Prostate gland (tissue), 2 donors: ENCODE measurements around the gene BNC2. TPM values are rescaled to one million over a fixed set of nuclear protein-coding genes. Genes with fewer than 3 reads are reported as not detected.

Source experiments
- DNase-seq: peaks from one replicate; pipeline ENCODE4 v3.0.0-alpha.2; 2019; ENCODE audit warnings: low spot score
- H3K27ac ChIP-seq, 2 donors: fragments of 200-600 bp; sonication (generic); 2 replicates each; pipeline ENCODE4 v1.5.1; 2017 to 2019
- H3K27me3 ChIP-seq: fragments of 200-600 bp; sonication (generic); replicated peaks from 2 replicates; pipeline ENCODE4 v1.5.1; 2019; ENCODE audit not compliant: insufficient read depth
- H3K36me3 ChIP-seq, 2 donors: fragments of 200-600 bp; sonication (generic); 1 replicate in 1 of 2; 2 replicates in 1 of 2; pipeline versions ENCODE4 v1.5.1 to v1.8.1; 2017 to 2019
- H3K4me1 ChIP-seq: fragments of 200-600 bp; sonication (generic); replicated peaks from 2 replicates; pipeline ENCODE4 v1.5.1; 2019
- H3K4me3 ChIP-seq, 2 donors: fragments of 200-600 bp; sonication (generic); 2 replicates each; pipeline ENCODE4 v1.5.1; 2017 to 2019
- H3K9me3 ChIP-seq: fragments of 200-600 bp; sonication (generic); 2 replicates; pipeline ENCODE4 v1.5.1; 2017
- POLR2A ChIP-seq: fragments of 450-650 bp; IDR thresholded peaks from one replicate; pipeline ENCODE4 v1.6.1; 2016; ENCODE audit warnings: antibody characterized with exemption, mild to moderate bottlenecking
- POLR2AphosphoS5 ChIP-seq: sonication (generic); formaldehyde crosslinking; IDR thresholded peaks from one replicate; pipeline ENCODE4 v1.6.1; 2017; ENCODE audit warnings: antibody characterized with exemption
- WGBS: methylation state at CpG from one replicate; pipeline ENCODE4 v1.1.5; 2018; 5-methylcytosine and 5-hydroxymethylcytosine counted together
- intact Hi-C: fragments of 100-400 bp; cut with DNase I; formaldehyde crosslinking; loops from one replicate; pipeline ENCODE4 v1.14.2; 2022
- total RNA-seq, 2 donors: library from RNA; depleted of rRNA; stranded (reverse); fragments of >200 nt; gene quantifications; one replicate each; pipeline ENCODE4 v1.1.0, GENCODE V29; 2016
- TF ChIP-seq, protein P1 (sequence below), 4 experiments: fragments of 200-600 bp in 2 of 4; fragments of 450-650 bp in 2 of 4; sonication (generic) in 2 of 4; IDR thresholded peaks; 1 replicate in 3 of 4; 2 replicates in 1 of 4; pipeline ENCODE4 v1.5.1; 2016 to 2019; ENCODE audit warnings: antibody characterized with exemption in 4 of 4, mild to moderate bottlenecking in 2 of 4, moderate library complexity in 2 of 4

BNC2 gene
- total RNA-seq, 2 donors from 2014 or later: 4.9 to 37.2 TPM

DNA sequence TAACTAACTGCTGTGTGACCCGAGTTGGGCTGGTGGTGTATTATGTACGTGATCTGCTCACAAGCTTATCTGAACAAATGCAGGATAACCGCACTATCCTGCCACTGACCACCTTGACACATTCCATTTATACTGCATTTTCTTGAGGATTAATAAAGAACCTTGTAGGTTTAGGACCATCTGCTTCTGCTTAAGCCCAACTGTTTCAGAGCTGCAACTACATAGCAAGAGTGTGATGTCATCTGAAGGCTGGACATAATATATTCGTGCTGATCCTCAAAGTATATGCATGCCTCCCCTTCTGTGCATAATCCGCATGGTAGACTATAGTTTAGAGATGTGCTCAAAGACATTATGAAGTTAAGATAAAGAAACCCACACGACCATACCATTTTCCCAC is 435.9 kb downstream of the BNC2 start:
- TF ChIP-seq, protein P1, sequence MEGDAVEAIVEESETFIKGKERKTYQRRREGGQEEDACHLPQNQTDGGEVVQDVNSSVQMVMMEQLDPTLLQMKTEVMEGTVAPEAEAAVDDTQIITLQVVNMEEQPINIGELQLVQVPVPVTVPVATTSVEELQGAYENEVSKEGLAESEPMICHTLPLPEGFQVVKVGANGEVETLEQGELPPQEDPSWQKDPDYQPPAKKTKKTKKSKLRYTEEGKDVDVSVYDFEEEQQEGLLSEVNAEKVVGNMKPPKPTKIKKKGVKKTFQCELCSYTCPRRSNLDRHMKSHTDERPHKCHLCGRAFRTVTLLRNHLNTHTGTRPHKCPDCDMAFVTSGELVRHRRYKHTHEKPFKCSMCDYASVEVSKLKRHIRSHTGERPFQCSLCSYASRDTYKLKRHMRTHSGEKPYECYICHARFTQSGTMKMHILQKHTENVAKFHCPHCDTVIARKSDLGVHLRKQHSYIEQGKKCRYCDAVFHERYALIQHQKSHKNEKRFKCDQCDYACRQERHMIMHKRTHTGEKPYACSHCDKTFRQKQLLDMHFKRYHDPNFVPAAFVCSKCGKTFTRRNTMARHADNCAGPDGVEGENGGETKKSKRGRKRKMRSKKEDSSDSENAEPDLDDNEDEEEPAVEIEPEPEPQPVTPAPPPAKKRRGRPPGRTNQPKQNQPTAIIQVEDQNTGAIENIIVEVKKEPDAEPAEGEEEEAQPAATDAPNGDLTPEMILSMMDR (IDR thresholded peaks at IDR 0.05): no peak
- TF ChIP-seq POLR2AphosphoS5 (no peak), POLR2A (no peak)
- H3K4me3 ChIP-seq: no peak overlapping the region
- H3K36me3 ChIP-seq: no peaks in the 10 kb centered on the region
- H3K4me1 ChIP-seq: no peaks in the 10 kb centered on the region
- intact Hi-C loops: no loop called here
- no peaks in the 10 kb centered on the region for H3K9me3 ChIP-seq
- 95% methylated on average over 6 of the region's 6 CpGs for WGBS
- H3K27me3 ChIP-seq: no peaks in the 10 kb centered on the region
- DNase-seq: no peak
- H3K27ac ChIP-seq: no peak overlapping the region

DNA sequence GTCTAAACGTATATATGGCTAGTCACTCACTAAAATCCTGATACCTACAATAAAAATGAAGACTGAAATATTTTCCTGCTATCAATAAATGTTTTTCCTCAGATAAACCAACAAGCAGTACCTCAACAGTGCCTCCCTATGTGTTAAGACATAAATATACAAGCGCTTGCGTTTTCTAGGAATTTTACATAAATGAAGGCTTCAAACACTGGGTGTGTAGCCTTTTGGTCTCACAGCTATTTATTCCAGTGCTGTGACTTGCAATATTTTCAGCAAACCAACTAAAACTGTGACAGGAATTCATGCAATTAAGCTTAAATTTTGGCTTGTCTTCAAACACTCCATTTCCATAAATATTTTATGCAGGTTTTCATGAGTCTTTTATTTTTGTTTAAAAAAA is 437.0 kb downstream of the BNC2 start:
- Histone ChIP-seq H3K4me3 (no peak overlapping the region), H3K9me3 (no peaks in the 10 kb centered on the region), H3K27me3 (no peaks in the 10 kb centered on the region), H3K4me1 (no peaks in the 10 kb centered on the region), H3K36me3 (no peaks in the 10 kb centered on the region), H3K27ac (no peak overlapping the region)
- intact Hi-C loops: no loop called here
- 90% methylated on average over 3 of the region's 3 CpGs for WGBS
- no peak for DNase-seq
- TF ChIP-seq POLR2A (no peak), POLR2AphosphoS5 (no peak)
- TF ChIP-seq, protein P1 (IDR thresholded peaks at IDR 0.05): no peak

DNA sequence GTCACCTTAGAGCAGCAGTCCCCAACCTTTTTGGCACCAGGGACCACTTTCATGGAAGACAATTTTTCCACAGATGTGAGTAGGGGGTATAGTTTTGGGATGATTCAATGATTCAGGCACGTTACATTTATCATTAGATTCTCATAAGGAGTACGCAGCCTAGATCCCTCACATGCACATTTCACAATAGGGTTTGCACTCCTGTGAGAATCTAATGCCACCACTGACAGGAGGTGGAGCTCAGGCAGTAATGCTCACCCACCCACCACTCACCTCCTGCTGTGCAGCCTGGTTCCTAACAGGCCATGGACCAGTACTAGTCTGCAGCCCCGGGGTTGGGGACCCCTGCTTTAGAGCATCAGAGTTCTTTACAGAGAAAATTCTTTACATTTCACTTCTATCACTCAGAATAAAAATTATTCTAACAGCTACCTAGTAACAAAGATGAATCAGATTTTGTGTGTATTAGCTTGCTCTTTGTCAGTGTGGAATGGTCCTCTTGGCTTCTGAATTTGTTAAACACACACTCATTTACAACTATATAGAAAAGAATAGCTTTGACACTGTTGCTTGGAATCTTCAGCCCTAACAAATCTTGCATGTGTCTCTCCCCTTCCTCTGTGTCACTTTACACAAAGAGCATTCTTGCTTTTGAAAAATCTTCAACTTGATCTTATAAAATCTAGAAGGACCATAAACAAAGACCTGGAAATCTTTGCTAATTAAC is 438.6 kb downstream of the BNC2 start:
- Histone ChIP-seq H3K9me3 (no peaks in the 10 kb centered on the region), H3K27ac (no peak overlapping the region), H3K4me1 (no peaks in the 10 kb centered on the region), H3K27me3 (no peaks in the 10 kb centered on the region), H3K4me3 (no peak overlapping the region), H3K36me3 (no peaks in the 10 kb centered on the region)
- no peak for DNase-seq
- TF ChIP-seq, protein P1 (IDR thresholded peaks at IDR 0.05): no peak
- TF ChIP-seq POLR2A (no peak), POLR2AphosphoS5 (no peak)
- intact Hi-C loops: no loop called here
- WGBS: 92% methylated on average over 3 of the region's 3 CpGs

DNA sequence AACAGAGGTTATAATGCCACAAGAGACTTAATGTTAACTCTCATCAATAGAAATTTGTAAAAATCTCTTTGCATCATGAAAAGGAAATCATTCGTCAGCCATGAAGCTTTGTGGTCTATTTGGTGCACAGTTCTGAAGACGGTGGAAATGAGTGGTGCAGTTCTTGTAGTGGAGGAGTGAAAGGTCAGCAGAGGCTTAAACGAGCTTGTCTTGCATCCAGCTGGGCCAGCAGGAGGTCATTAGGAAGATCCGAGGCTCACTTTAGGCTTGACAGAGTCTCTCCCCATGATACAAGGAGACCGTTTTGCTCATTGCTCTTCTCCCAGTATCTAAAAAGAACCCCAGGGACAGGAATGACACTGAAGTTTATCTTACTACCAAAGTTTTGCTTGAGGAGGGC is 440.8 kb downstream of the BNC2 start:
- Histone ChIP-seq H3K36me3 (no peaks in the 10 kb centered on the region), H3K4me3 (no peak overlapping the region), H3K27me3 (no peaks in the 10 kb centered on the region), H3K9me3 (no peaks in the 10 kb centered on the region), H3K4me1 (no peaks in the 10 kb centered on the region), H3K27ac (no peak overlapping the region)
- no peak for TF ChIP-seq POLR2AphosphoS5
- no peak for TF ChIP-seq POLR2A
- TF ChIP-seq, protein P1 (IDR thresholded peaks at IDR 0.05): no peak
- WGBS: 77% methylated on average over 5 of the region's 5 CpGs
- intact Hi-C loops: no loop called here
- no peak for DNase-seq

DNA sequence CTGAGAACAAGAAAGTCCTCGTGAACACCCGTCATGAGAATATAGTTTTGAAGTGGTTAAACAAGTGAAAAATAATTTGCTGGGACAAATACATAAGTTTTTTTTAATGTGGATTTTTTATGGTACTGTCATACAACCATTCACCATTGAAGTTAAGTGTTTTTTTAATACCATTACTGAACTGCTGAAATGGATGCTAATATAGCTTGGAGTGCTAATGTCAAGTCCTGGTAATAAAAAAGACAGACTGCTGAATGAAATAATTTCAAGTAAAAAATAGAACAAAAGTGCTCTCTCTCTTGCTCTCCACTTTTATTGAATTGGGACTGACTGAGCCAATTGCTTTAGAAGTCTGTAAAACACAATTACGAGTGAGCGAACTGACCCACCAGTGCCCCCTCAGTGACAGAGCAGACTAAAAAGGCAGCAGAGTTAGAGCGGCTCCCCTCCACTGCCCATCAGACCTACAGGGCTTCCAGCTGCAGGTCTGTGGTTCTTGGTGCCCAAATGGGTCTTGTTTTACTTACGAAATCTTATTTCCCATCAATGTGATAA is 442.5 kb downstream of the BNC2 start:
- H3K27me3 ChIP-seq: no peaks in the 10 kb centered on the region
- H3K9me3 ChIP-seq: no peaks in the 10 kb centered on the region
- intact Hi-C loops: no loop called here
- no peak for DNase-seq
- TF ChIP-seq POLR2AphosphoS5 (no peak), POLR2A (no peak)
- TF ChIP-seq, protein P1 (IDR thresholded peaks at IDR 0.05): no peak
- WGBS: 75% methylated on average over 6 of the region's 6 CpGs
- no peaks in the 10 kb centered on the region for H3K36me3 ChIP-seq
- H3K4me1 ChIP-seq: no peaks in the 10 kb centered on the region
- H3K4me3 ChIP-seq: no peak overlapping the region
- H3K27ac ChIP-seq: no peak overlapping the region
